ENCODE data around the gene TECPR2. TPM values are rescaled to one million over a fixed set of nuclear protein-coding genes. Genes with fewer than 3 reads are reported as not detected.
A peak's percentile ranks its signal among the peaks of the same experiment; 100 is the strongest.

Gene TECPR2
- total and polyA plus RNA-seq, 2 of the 13 experiments (the other 11 are each of a cell fraction or from before 2014, with no cell fraction given) = 3.5 to 5.7 TPM

DNA sequence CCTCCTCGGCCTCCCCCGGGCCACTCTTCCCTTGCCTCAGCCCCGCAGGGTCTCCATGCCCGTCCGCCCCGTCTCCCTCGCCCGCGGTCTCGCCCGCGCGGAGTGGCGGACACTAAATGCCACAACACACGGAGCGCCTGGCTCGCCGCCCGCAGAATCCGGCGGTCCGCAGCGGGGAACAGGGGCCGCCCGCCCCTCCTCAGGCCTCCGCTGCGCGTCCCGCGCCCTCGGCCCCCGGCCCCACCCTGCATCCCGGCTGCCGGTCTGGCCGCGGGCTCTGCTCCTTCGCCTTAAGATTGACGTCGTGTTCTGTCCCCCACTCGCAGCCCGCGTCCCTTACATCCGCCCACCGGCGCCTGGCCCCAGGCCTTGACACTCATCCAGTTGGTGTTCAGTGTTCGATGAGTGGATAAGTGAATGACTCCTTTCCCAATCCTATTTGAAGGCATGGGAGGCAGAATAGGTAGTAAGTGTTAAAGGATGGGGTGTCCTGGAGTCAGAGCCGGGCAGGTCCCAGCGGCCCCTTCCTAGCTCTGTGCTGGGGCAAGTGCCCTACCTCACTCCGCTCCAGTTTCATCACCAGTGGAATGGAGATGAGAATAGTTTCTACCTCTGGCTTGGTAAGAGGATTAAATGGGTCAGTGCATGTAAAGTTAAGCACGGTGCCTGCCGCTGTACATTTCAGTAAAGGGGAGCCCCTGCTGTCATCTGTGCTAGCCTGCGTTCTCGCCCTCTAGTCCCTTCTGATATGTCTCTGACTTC lies 622 bp downstream of the TECPR2 start (continued):
- TF ChIP-seq SRSF4 (IDR thresholded peaks at IDR 0.05; ENCODE audit: low read depth, low read length, poor library complexity, severe bottlenecking) (no peak), ZBTB4 (CRISPR knock-in tag; IDR thresholded peaks at IDR 0.05; ENCODE audit: borderline replicate concordance) (no peak), ZNF879 (CRISPR knock-in tag; IDR thresholded peaks at IDR 0.05) (0 out of 2 replicates have a peak, but pooled peaks have one; percentile 43), ASH2L (IDR thresholded peaks at IDR 0.05; ENCODE audit: insufficient read length, low read depth, low read length) (peak; percentile 86), ZNF589 (CRISPR knock-in tag; conservative IDR thresholded peaks at IDR 0.05) (peak; percentile 39; the same call in 1 of the 2 replicates), MED8 (CRISPR knock-in tag; IDR thresholded peaks at IDR 0.05; ENCODE audit: insufficient replicate concordance) (peak; percentile 22), PTBP1 (IDR thresholded peaks at IDR 0.05; ENCODE audit: low read depth, low read length, poor library complexity, severe bottlenecking) (peak; percentile 27), RFX3 (CRISPR knock-in tag; IDR thresholded peaks at IDR 0.05) (no peak), ZNF691 (CRISPR knock-in tag; IDR thresholded peaks at IDR 0.05; ENCODE audit: borderline replicate concordance, low read depth) (0 out of 2 replicates have a peak, but pooled peaks have one; percentile 3), ISX (CRISPR knock-in tag; conservative IDR thresholded peaks at IDR 0.05) (no peak), ZNF12 (CRISPR knock-in tag; IDR thresholded peaks at IDR 0.05) (no peak), CBX5 (CRISPR knock-in tag; IDR thresholded peaks at IDR 0.05; ENCODE audit: borderline replicate concordance) (no peak), HOXA9 (CRISPR knock-in tag; IDR thresholded peaks at IDR 0.05; ENCODE audit: borderline replicate concordance) (peak; percentile 50; the same call in 1 of the 2 replicates), GPBP1L1 (CRISPR knock-in tag; IDR thresholded peaks at IDR 0.05) (no peak), TCF12 (IDR thresholded peaks at IDR 0.05) (no peak), TCF12 (CRISPR knock-in tag; IDR thresholded peaks at IDR 0.05) (0 out of 2 replicates have a peak, but pooled peaks have one; percentile 44), ZFP36L1 (CRISPR knock-in tag; IDR thresholded peaks at IDR 0.05) (peak; percentile 62; the same call in 1 of the 2 replicates), GTF2F1 (IDR thresholded peaks at IDR 0.05; ENCODE audit: low read length) (no peak)
- TF ChIP-seq, protein P1, sequence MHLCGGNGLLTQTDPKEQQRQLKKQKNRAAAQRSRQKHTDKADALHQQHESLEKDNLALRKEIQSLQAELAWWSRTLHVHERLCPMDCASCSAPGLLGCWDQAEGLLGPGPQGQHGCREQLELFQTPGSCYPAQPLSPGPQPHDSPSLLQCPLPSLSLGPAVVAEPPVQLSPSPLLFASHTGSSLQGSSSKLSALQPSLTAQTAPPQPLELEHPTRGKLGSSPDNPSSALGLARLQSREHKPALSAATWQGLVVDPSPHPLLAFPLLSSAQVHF (CRISPR knock-in tag; IDR thresholded peaks at IDR 0.05) = 0 out of 2 replicates have a peak, but pooled peaks have one; percentile 34
- TF ChIP-seq, protein P2, sequence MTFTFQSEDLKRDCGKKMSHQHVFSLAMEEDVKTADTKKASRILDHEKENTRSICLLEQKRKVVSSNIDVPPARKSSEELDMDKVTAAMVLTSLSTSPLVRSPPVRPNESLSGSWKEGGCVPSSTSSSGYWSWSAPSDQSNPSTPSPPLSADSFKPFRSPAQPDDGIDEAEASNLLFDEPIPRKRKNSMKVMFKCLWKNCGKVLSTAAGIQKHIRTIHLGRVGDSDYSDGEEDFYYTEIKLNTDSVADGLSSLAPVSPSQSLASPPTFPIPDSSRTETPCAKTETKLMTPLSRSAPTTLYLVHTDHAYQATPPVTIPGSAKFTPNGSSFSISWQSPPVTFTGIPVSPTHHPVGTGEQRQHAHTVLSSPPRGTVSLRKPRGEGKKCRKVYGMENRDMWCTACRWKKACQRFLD (CRISPR knock-in tag; IDR thresholded peaks at IDR 0.05; ENCODE audit: borderline replicate concordance) = peak; percentile 40; the same call in 1 of the 2 replicates
- TF ChIP-seq, protein P3, sequence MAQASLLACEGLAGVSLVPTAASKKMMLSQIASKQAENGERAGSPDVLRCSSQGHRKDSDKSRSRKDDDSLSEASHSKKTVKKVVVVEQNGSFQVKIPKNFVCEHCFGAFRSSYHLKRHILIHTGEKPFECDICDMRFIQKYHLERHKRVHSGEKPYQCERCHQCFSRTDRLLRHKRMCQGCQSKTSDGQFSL (CRISPR knock-in tag; IDR thresholded peaks at IDR 0.05) = peak; percentile 1; the same call in 1 of the 2 replicates
